HepG2 (cell line): ENCODE measurements around the gene LOXL4. TPM values are rescaled to one million over a fixed set of nuclear protein-coding genes. Genes with fewer than 3 reads are reported as not detected.

ENCODE experiments used
- ATAC-seq: fragments of 200-7000 bp; cut with Tn5 transposase; 3 replicates; pipeline ENCODE4 v1.9.1; 2020; ENCODE audit warnings: mild to moderate bottlenecking, moderate library complexity
- BruUV-seq: library from RNA; stranded (reverse); fragments of 400-500 nt; replicated peaks from 2 replicates; lab custom pipeline; 2021; lab: Mats Ljungman, UMichigan
- CTCF ChIA-PET: fragments of 300-600 bp; formaldehyde crosslinking; extraction: SDS; loops from one replicate; lab custom pipeline; 2021; ENCODE audit warnings: low total read pairs, inconsistent platforms, low intra/inter-chr PET ratio; lab: Yijun Ruan, JAX
- POLR2A ChIA-PET: fragments of 350-600 bp; sonication (Branson Sonifier 250); formaldehyde crosslinking; loops from one replicate; lab custom pipeline; 2020; ENCODE audit warnings: antibody characterized with exemption, inconsistent platforms; lab: Yijun Ruan, JAX
- DNase-seq: peaks from one replicate; pipeline ENCODE4 v3.0.0-alpha.2; 2015; ENCODE audit warnings: low spot score
- FAIRE-seq: peaks from 3 replicates; lab custom pipeline; 2011; peaks lifted over from hg19 to GRCh38; lab: Jason Lieb, UNC
- H2AFZ ChIP-seq: one replicate; pipeline ENCODE4 v1.6.1; 2011; ENCODE audit warnings: low read length, inconsistent platforms
- H3K27ac ChIP-seq: fragments of 300-600 bp; 3 replicates; pipeline ENCODE4 v1.8.0; 2011; ENCODE audit warnings: mixed run types, mild to moderate bottlenecking, mixed read lengths, low read length, inconsistent platforms; ENCODE audit not compliant: insufficient read depth; ENCODE audit errors: extremely low read length
- H3K27me3 ChIP-seq, 2 experiments: fragments of 200-600 bp in 1 of 2; 2 replicates in 1 of 2; 3 replicates in 1 of 2; pipeline versions ENCODE4 v1.6.0 to v1.8.0; 2011; ENCODE audit warnings: low read length in 2 of 2, mild to moderate bottlenecking in 2 of 2, moderate library complexity in 2 of 2, inconsistent platforms in 1 of 2; ENCODE audit not compliant: insufficient read depth in 2 of 2, control insufficient read depth in 1 of 2
- H3K36me3 ChIP-seq, 2 experiments: fragments of 200-600 bp in 1 of 2; replicated peaks in 1 of 2; 2 replicates in 1 of 2; 3 replicates in 1 of 2; pipeline versions ENCODE4 v1.5.1 to v1.8.0; 2011; ENCODE audit warnings: low read length in 2 of 2, inconsistent platforms in 1 of 2; ENCODE audit not compliant: insufficient read depth in 2 of 2, control insufficient read depth in 1 of 2
- H3K4me1 ChIP-seq: 2 replicates; pipeline ENCODE4 v1.5.1; 2012; ENCODE audit warnings: low read length, inconsistent platforms; ENCODE audit not compliant: insufficient read depth
- H3K4me2 ChIP-seq: 2 replicates; pipeline ENCODE4 v1.6.0; 2011; ENCODE audit warnings: low read depth, low read length, inconsistent platforms
- H3K4me3 ChIP-seq, 3 experiments: fragments of 200-600 bp in 1 of 3; sonication (generic), shearing (Covaris generic) in 1 of 3; replicated peaks in 1 of 3; 2 replicates each; pipeline ENCODE4 v1.5.1; 2011 to 2016; ENCODE audit warnings: low read length in 3 of 3, inconsistent platforms in 2 of 3, low read depth in 2 of 3, mild to moderate bottlenecking in 2 of 3, control low read depth in 1 of 3, mixed read lengths in 1 of 3; ENCODE audit not compliant: insufficient read depth in 1 of 3
- H3K79me2 ChIP-seq: one replicate; pipeline ENCODE4 v1.6.1; 2011; ENCODE audit warnings: low read length, inconsistent platforms; ENCODE audit not compliant: insufficient read depth
- H3K9ac ChIP-seq: 2 replicates; pipeline ENCODE4 v1.6.0; 2011; ENCODE audit warnings: mild to moderate bottlenecking, low read depth, low read length, inconsistent platforms; ENCODE audit not compliant: insufficient read depth
- H3K9me3 ChIP-seq: 2 replicates; pipeline ENCODE4 v1.5.1; 2012; ENCODE audit warnings: mild to moderate bottlenecking, low read length
- H4K20me1 ChIP-seq: 2 replicates; pipeline ENCODE4 v1.6.0; 2011; ENCODE audit warnings: inconsistent platforms, mild to moderate bottlenecking, low read length, moderate library complexity; ENCODE audit not compliant: insufficient read depth
- HMG20B ChIP-seq: conservative IDR thresholded peaks from 2 replicates; pipeline ENCODE4 v1.6.1; 2016; ENCODE audit warnings: missing genetic modification reagents, missing compliant biosample characterization
- JUND ChIP-seq: sonication (generic); formaldehyde crosslinking; IDR thresholded peaks from 2 replicates; pipeline ENCODE4 v1.8.0; 2022; ENCODE audit warnings: mild to moderate bottlenecking, missing genetic modification reagents
- MTA3 ChIP-seq: sonication (generic); formaldehyde crosslinking; IDR thresholded peaks from 2 replicates; pipeline ENCODE4 v1.4.0; 2020; ENCODE audit warnings: missing genetic modification reagents
- NFKBIZ ChIP-seq: IDR thresholded peaks from 2 replicates; pipeline ENCODE4 v1.6.1; 2018; ENCODE audit warnings: missing genetic modification reagents, missing compliant biosample characterization
- ZMYM4 ChIP-seq: sonication (generic); formaldehyde crosslinking; IDR thresholded peaks from 2 replicates; pipeline ENCODE4 v1.8.1; 2023; ENCODE audit warnings: mild to moderate bottlenecking, missing genetic modification reagents
- ZNF24 ChIP-seq: fragments of 450-650 bp; IDR thresholded peaks from 2 replicates; pipeline ENCODE4 v1.6.1; 2017; ENCODE audit warnings: antibody characterized with exemption, mild to moderate bottlenecking
- ZNF30 ChIP-seq: sonication (generic); formaldehyde crosslinking; IDR thresholded peaks from 2 replicates; pipeline ENCODE4 v1.5.0; 2020; ENCODE audit warnings: mild to moderate bottlenecking, missing genetic modification reagents
- ZNF441 ChIP-seq: sonication (generic); formaldehyde crosslinking; IDR thresholded peaks from 2 replicates; pipeline ENCODE4 v1.7.0; 2021; ENCODE audit warnings: missing genetic modification reagents, borderline replicate concordance
- ZNF496 ChIP-seq: sonication (generic); formaldehyde crosslinking; IDR thresholded peaks from 2 replicates; pipeline ENCODE4 v1.8.1; 2023; ENCODE audit warnings: mild to moderate bottlenecking, moderate library complexity, missing genetic modification reagents; ENCODE audit not compliant: insufficient replicate concordance
- ZNF569 ChIP-seq: sonication (generic); formaldehyde crosslinking; IDR thresholded peaks from 2 replicates; pipeline ENCODE4 v1.5.0; 2020; ENCODE audit warnings: mild to moderate bottlenecking, missing genetic modification reagents, moderate library complexity, borderline replicate concordance
- WGBS: methylation state at CpG from one replicate; pipeline ENCODE4 v1.1.6; 2017; ENCODE audit warnings: low lambda C conversion rate; 5-methylcytosine and 5-hydroxymethylcytosine counted together
- in situ Hi-C: cut with HindIII; loops from 2 replicates; pipeline ENCODE4 v1.10.0; 2017; ENCODE audit warnings: low pct_unique_long_range_greater_than_20kb; ENCODE audit not compliant: extremely low pct_ligation_motif_present
- intact Hi-C: fragments of 100-400 bp; cut with micrococcal nuclease; formaldehyde crosslinking; loops from one replicate; pipeline ENCODE4 v1.10.0; 2022; ENCODE audit not compliant: unreplicated experiment
- polyA plus RNA-seq, 8 experiments: library from polyadenylated mRNA; depleted of rRNA in 3 of 8; stranded (reverse) in 7 of 8; unstranded in 1 of 8; fragments of >200 nt; fragmentation: Illumina TruSeq in 4 of 8; extraction: Trizol in 4 of 8; gene quantifications; 2 replicates each; pipeline versions ENCODE4 v1.2.1 to v1.2.3, GENCODE V29; 2011 to 2016; ENCODE audit warnings: low read depth in 4 of 8, missing spikeins in 1 of 8, mixed read lengths in 1 of 8; ENCODE audit not compliant: insufficient read depth in 1 of 8
- total RNA-seq, 5 experiments: library from RNA; depleted of rRNA; stranded (reverse); fragments of >200 nt; fragmentation: Illumina TruSeq; extraction: Trizol; gene quantifications; 2 replicates each; pipeline ENCODE4 v1.2.3, GENCODE V29; 2016; ENCODE audit warnings: low read depth in 1 of 5
- TF ChIP-seq, protein P1 (sequence below): IDR thresholded peaks from 2 replicates; pipeline ENCODE4 v1.6.1; 2016; ENCODE audit warnings: control low read depth
- TF ChIP-seq, protein P2 (sequence below): sonication (generic); formaldehyde crosslinking; IDR thresholded peaks from 2 replicates; pipeline ENCODE4 v1.8.0; 2022; ENCODE audit warnings: missing genetic modification reagents, low read depth, mild to moderate bottlenecking, borderline replicate concordance
- TF ChIP-seq, protein P3 (sequence below): sonication (generic); formaldehyde crosslinking; IDR thresholded peaks from 2 replicates; pipeline ENCODE4 v1.8.0; 2022; ENCODE audit warnings: mild to moderate bottlenecking, missing genetic modification reagents; ENCODE audit not compliant: insufficient replicate concordance
- TF ChIP-seq, protein P4 (sequence below), 2 experiments: fragments of 450-650 bp in 1 of 2; sonication (generic) in 1 of 2; formaldehyde crosslinking; IDR thresholded peaks; 2 replicates each; pipeline versions ENCODE4 v1.5.0 to v1.8.0; 2020 to 2022; ENCODE audit warnings: mild to moderate bottlenecking in 1 of 2, missing genetic modification reagents in 1 of 2
- TF ChIP-seq, protein P5 (sequence below), 2 experiments: sonication (generic) in 1 of 2; formaldehyde crosslinking in 1 of 2; IDR thresholded peaks; 2 replicates each; pipeline versions ENCODE4 v1.5.1 to v1.6.1; 2011 to 2020; ENCODE audit warnings: borderline replicate concordance in 1 of 2, low read depth in 1 of 2, low read length in 1 of 2, mild to moderate bottlenecking in 1 of 2, missing genetic modification reagents in 1 of 2, moderate library complexity in 1 of 2

LOXL4 gene
- total and polyA plus RNA-seq, 2 of the 13 experiments (the other 11 are each of a cell fraction or from before 2014, with no cell fraction given) = 8.8 to 21.1 TPM

DNA sequence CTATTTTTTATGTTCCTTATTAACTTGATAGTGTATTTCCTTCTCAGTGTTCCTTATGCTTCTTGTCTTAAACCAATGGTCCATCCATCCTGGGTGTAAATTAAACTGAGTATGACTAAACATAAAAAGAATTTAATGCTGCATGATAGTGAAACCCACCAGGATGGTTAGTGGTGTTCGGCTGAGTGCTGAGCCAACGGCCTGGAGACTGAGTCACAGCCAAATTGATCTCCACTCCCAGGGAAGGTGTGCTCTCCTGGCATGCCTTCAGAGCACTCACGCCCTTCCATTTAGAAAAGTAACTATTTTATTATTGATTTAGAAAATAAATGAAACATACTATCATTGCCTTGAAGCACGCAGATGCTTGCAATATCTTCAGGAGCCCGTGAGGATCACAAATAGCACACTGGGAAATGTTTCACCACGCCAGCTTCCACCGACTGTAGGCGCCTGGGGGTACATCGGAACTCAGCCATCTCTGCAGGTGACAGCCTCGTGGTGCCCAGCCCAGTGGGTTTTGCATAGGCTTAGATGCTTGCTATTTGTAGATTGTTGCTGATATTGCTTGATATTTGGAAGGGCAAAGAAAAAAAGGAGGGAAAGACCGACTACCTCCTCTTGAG is 40.0 kb upstream of the LOXL4 start:
- H3K4me2 ChIP-seq = peak overlapping the region; percentile 31; the same call in 1 of the 2 replicates
- POLR2A ChIA-PET = interaction anchor here (1.5 kb wide), 1 partner anchor 42 kb away, joined by 4 read pairs; no protein-coding TSS in a partner anchor
- TF ChIP-seq, protein P1, sequence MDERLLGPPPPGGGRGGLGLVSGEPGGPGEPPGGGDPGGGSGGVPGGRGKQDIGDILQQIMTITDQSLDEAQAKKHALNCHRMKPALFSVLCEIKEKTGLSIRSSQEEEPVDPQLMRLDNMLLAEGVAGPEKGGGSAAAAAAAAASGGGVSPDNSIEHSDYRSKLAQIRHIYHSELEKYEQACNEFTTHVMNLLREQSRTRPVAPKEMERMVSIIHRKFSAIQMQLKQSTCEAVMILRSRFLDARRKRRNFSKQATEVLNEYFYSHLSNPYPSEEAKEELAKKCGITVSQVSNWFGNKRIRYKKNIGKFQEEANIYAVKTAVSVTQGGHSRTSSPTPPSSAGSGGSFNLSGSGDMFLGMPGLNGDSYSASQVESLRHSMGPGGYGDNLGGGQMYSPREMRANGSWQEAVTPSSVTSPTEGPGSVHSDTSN (CRISPR knock-in tag) = no peak
- TF ChIP-seq NFKBIZ (CRISPR knock-in tag) (no peak), HMG20B (CRISPR knock-in tag) (no peak), ZNF496 (CRISPR knock-in tag) (no peak), JUND (CRISPR knock-in tag) (no peak), ZNF441 (CRISPR knock-in tag) (no peak), ZNF569 (CRISPR knock-in tag) (no peak), ZNF24 (no peak), ZNF30 (no peak), MTA3 (no peak), ZMYM4 (no peak)
- TF ChIP-seq, protein P2, sequence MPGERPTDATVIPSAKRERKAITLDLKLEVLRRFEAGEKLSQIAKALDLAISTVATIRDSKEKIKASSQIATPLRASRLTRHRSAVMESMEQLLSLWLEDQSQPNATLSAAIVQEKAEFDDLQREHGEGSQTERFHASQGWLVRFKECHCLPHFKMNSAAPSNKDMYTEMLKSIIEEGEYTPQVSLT (CRISPR knock-in tag) = no peak
- TF ChIP-seq, protein P3, sequence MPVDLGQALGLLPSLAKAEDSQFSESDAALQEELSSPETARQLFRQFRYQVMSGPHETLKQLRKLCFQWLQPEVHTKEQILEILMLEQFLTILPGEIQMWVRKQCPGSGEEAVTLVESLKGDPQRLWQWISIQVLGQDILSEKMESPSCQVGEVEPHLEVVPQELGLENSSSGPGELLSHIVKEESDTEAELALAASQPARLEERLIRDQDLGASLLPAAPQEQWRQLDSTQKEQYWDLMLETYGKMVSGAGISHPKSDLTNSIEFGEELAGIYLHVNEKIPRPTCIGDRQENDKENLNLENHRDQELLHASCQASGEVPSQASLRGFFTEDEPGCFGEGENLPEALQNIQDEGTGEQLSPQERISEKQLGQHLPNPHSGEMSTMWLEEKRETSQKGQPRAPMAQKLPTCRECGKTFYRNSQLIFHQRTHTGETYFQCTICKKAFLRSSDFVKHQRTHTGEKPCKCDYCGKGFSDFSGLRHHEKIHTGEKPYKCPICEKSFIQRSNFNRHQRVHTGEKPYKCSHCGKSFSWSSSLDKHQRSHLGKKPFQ = no peak
- TF ChIP-seq, protein P4, sequence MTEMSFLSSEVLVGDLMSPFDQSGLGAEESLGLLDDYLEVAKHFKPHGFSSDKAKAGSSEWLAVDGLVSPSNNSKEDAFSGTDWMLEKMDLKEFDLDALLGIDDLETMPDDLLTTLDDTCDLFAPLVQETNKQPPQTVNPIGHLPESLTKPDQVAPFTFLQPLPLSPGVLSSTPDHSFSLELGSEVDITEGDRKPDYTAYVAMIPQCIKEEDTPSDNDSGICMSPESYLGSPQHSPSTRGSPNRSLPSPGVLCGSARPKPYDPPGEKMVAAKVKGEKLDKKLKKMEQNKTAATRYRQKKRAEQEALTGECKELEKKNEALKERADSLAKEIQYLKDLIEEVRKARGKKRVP (CRISPR knock-in tag; IDR thresholded peaks at IDR 0.05) = no peak
- TF ChIP-seq, protein P5, sequence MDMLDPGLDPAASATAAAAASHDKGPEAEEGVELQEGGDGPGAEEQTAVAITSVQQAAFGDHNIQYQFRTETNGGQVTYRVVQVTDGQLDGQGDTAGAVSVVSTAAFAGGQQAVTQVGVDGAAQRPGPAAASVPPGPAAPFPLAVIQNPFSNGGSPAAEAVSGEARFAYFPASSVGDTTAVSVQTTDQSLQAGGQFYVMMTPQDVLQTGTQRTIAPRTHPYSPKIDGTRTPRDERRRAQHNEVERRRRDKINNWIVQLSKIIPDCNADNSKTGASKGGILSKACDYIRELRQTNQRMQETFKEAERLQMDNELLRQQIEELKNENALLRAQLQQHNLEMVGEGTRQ (IDR thresholded peaks at IDR 0.05; ENCODE audit: low read depth, low read length) = no peak
- TF ChIP-seq, protein P5 (CRISPR knock-in tag; IDR thresholded peaks at IDR 0.05; ENCODE audit: borderline replicate concordance) = no peak

More for the DNA sequence above, 40.0 kb upstream of the LOXL4 start:
- Histone ChIP-seq H3K36me3 (no peaks in the 10 kb centered on the region), H3K27ac (no peak overlapping the region), H3K27me3 (peaks cover 2 to 34% of the 10 kb centered on the region in 2 experiments; a peak in 4 of 5 replicates), H3K4me3 (no peak overlapping the region), H3K9me3 (no peaks in the 10 kb centered on the region), H3K4me1 (peaks cover 13% of the 10 kb centered on the region), H3K9ac (no peak overlapping the region), H2AFZ (no peak overlapping the region), H4K20me1 (no peaks in the 10 kb centered on the region), H3K79me2 (no peaks in the 10 kb centered on the region)
- DNase-seq (no peak), ATAC-seq (no peak), FAIRE-seq (no peak)
- BruUV-seq = no TSS peak
- CTCF ChIA-PET = interaction anchor here (1.6 to 3.6 kb wide), 4 partner anchors 46 to 138 kb away, joined by 4 to 35 read pairs (median 26); no protein-coding TSS in a partner anchor
- intact Hi-C loops (no loop called here), in situ Hi-C loops (loop anchor here (5.0 to 25.0 kb wide), 4 partner anchors 41 to 396 kb away; partner anchors contain the start of gene LOXL4)
- 34% methylated on average over 11 of the region's 11 CpGs for WGBS
